Hematopoietic multipotent progenitor cell treated with erythropoietin and hydrocortisone succinate and interleukin-3 and kit ligand, for 17 days (in vitro differentiated cells): ENCODE data around the gene MTMR10.

ENCODE experiments used
- DNase-seq: peaks from one replicate; pipeline ENCODE4 v3.0.0-alpha.2; 2015; ENCODE audit warnings: low spot score

Gene MTMR10

GRCh38 chr15:30919877-30920550 lies 71.4 kb downstream of the MTMR10 start:
- no peak for DNase-seq

GRCh38 chr15:30918366-30918765 lies 73.1 kb downstream of the MTMR10 start:
- no peak for DNase-seq

GRCh38 chr15:30917675-30918074 lies 73.8 kb downstream of the MTMR10 start:
- DNase-seq, result no peak

GRCh38 chr15:30917013-30917412 lies 74.4 kb downstream of the MTMR10 start:
- DNase-seq, result no peak

GRCh38 chr15:30913761-30914160 lies 77.7 kb downstream of the MTMR10 start:
- DNase-seq, result no peak

- DNase-seq, result no peak
Measured at GRCh38 chr15:30906366-30906765, 85.1 kb downstream of the MTMR10 start.

- DNase-seq, result no peak
Measured at GRCh38 chr15:30905821-30906220, 85.6 kb downstream of the MTMR10 start.

- no peak for DNase-seq
Measured at GRCh38 chr15:30904812-30905211, 86.6 kb downstream of the MTMR10 start.

GRCh38 chr15:30903497-30904187 lies 87.8 kb downstream of the MTMR10 start, which contains the start of gene FAN1:
TSS of gene FAN1 (plus strand) at chr15:30903915. CDS start at chr15:30904664, 749 bp downstream.
- DNase-seq, result peak; percentile 55

- DNase-seq, result no peak
Measured at GRCh38 chr15:30901889-30902288, 89.5 kb downstream of the MTMR10 start.

GRCh38 chr15:30896211-30896606 lies 95.2 kb downstream of the MTMR10 start:
- no peak for DNase-seq

GRCh38 chr15:30895461-30896210 lies 95.8 kb downstream of the MTMR10 start:
- DNase-seq, result no peak

- no peak for DNase-seq
Measured at GRCh38 chr15:30889196-30889595, 102.2 kb downstream of the MTMR10 start.
